DMS53 treated with DMSO at 0.1 percent for 48 hours (cell line): Measurements from ENCODE around the gene CAPS.
"Not testable (repeated sequence)": the region's sequence is repeated elsewhere in the genome, so short reads cannot be mapped to it uniquely, and the experiment has no call there.

ENCODE experiments used
- DNase-seq: peaks from one replicate; lab custom pipeline; 2025; ENCODE audit not compliant: unreplicated experiment; lab: John Stamatoyannopoulos, UW

Gene CAPS

DNA sequence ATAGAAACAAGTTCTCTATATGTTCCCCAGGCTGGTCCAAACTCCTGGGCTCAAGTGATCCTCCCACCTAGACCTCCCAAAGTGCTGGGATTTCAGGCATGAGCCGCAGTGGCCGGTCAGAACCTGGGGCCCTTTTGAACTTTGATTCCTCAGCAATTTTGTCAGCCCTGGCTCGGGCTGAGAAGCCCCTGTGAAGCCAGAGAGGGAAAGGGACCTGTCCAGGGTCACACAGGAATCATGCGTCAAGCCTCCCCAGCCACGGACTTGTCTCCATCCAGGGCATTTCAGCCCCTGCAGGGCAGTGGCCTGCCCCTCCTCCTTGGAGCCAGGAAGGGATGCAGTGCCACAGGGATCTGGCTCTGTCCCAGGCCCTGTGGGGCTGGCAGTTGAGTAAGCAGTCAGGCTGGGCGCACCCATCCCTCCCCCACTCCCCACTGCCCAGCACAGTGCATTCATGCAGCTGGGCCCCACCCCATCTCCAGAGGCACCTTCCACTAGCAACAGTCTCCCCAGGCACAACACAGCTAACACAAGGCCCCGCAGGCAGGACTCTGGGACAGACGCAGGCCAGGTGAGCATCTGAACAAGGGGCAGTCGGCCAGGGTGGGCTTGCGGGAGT lies at the start of gene CAPS:
TSS of gene CAPS (plus strand) at position 516 of the 619 bp plus-strand sequence. CDS start 153 bp downstream, outside the sequence.
- no peak for DNase-seq

- DNase-seq: no peak
These were observed 49.1 kb upstream of the CAPS start for GRCh38 chr19:5864725-5865486.

DNA sequence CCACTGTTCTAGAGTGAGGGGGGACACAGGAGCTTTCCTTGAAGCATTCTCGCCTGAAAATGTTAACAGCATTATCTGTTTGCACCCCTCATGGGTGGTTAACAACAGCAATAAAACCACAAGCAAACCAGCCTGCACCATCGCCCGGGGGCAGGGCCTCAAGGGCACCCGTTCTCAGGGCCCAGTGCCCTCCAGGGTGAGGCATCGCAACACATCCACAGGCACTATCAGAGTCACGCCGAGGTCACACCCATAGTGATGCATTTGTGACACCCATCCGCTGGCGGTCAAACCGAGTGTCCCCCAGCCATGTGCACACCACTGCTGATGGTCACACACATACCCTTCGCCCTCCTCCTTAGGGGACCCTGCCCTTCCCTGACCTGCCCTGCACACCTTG lies 48.3 kb upstream of the CAPS start:
- DNase-seq: no peak

DNA sequence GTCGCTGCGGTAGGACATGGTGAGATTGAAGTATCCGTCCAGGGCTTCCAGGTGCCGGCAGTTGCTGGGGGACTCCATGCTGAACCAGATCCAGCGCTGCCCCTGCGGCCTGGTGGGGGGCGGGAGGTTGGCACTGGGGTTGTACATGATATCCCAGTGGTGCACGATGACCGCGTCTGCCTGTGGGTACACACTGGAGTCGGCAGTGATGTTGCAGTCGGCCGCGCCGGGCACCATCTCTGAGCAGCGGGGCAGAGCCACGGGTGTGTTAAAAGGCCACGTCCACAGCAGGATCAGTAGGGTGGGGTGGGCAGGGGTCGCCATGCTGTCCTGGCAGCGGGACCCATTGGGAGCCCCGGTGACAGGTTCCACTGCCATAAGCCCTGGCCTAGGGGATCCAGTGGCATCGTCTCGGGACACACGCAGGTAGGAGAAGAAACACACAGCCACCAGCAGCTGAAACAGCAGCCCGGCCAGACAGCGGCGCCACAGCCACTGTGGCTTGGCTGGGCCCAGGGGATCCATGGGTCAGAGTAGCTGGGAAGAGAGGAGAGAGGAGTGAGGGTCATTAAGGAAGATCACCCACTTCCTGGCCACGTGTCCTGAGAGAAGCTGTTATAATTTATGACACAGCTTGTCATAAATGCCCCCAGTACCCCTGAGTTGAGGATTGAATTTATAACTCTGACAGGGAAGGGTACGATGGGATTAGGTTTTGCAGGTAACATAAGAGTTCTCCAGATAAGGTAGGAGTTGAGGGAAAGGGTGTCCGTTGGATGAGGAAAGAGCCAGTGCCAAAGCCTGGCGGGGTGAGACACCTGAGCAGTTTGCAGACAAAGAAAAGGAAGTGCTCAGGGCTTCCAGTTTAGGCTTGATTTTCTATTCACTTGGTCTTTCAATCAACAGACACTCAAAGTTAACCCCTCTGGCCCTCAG lies 46.6 kb upstream of the CAPS start:
- no peak for DNase-seq

GRCh38 chr19:5870986-5871394 lies 43.1 kb upstream of the CAPS start:
- no peak for DNase-seq

DNA sequence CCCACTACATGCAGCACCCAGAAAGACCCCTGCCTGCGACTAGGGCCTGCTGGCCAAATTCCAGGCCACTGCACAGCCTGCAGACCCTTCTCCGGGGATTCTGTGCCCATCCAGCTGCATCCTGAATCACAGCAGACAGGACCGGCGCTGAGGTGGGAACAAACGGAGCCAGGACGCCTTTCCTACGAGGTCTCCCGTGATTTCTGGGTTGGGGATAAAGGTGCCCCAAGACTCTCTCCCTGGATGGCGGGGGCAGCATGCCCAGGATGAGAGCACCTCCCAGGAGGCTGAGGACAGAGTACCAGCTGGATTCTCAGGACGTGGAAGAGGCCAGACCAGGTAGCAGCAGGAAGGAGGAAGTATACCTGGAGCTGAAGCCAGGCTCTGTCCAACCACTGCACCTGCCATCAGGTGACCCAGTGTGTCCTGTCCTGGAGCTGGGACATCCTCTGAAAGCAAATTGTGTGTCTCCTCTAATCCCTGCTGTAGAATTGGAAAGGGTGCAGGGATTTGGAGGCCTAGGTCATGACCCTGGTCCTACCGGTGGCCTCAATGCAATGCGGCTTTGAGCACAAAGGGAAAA lies 40.3 kb upstream of the CAPS start:
- no peak for DNase-seq

- not testable (repeated sequence) for DNase-seq
These were observed 39.6 kb upstream of the CAPS start for GRCh38 chr19:5874496-5874895.

- DNase-seq: no peak
These were observed 36.6 kb upstream of the CAPS start for GRCh38 chr19:5877427-5877826.

DNA sequence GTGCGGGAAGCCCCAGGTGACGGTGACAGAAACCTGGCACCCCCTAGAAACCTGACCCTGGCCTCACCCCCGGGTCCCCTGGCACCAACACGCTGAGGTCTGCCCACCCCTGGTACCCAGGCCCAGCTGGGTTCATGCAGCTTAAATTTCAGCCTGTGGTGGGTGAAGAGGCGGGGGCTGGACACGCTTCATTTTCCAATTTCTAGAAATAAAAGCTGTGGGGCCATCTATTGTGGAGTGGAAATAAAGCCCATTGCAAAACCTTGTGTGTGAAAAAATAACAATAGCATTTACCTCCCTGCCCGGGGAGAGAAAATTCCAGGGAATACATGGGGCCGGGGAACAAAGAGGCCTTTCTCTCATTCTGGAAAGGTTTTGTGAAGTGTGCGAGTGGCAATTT lies 36.2 kb upstream of the CAPS start:
- DNase-seq: no peak

DNA sequence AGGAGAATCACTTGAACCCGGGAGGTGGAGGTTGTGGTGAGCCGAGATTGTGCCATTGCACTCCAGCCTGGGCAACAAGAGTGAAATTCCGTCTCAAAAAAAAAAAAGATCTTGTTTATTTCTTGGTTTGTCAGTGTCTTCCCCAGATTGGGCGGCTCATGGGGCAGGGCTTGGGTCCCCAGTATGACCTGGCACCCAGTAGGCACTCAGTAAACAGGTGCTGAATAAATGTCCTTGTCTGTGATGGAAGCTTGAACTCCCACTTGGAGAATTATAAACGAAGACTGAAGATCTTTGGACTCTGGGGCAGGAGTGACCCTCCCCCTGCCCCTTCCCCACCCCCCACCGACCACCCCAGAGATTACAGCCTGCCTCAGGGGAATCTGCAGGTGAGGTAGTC lies 33.9 kb upstream of the CAPS start:
- DNase-seq: no peak

GRCh38 chr19:5880604-5881078 lies 33.4 kb upstream of the CAPS start:
- DNase-seq: no peak

GRCh38 chr19:5881543-5882299 lies 32.3 kb upstream of the CAPS start:
- DNase-seq: no peak

DNA sequence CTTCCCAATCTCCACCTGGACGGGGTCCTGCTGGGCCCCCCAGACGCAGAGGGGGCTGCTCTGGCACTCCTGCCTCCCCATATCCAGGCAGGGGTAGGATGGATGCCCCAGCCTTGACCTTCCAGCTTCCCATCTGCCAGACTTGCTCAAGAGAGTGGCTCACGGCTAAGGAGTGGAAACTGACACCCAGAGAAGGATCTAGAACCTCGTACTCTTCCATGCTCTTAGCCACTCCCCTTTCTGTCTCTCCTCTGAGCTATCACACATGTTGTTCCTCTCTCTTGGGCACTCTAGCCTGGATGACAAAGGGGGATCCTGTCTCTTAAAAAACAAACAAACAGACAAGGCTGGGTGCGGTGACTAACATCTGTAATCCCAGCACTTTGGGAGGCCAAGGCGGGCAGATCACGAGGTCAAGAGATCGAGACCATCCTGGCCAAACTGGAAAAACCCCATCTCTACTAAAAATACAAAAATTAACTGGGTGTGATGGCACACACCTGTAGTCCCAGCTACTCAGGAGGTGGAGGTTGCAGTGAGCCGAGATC lies 31.6 kb upstream of the CAPS start:
- DNase-seq: no peak

GRCh38 chr19:5883157-5883873 lies 30.7 kb upstream of the CAPS start:
- DNase-seq: not testable (repeated sequence)

DNA sequence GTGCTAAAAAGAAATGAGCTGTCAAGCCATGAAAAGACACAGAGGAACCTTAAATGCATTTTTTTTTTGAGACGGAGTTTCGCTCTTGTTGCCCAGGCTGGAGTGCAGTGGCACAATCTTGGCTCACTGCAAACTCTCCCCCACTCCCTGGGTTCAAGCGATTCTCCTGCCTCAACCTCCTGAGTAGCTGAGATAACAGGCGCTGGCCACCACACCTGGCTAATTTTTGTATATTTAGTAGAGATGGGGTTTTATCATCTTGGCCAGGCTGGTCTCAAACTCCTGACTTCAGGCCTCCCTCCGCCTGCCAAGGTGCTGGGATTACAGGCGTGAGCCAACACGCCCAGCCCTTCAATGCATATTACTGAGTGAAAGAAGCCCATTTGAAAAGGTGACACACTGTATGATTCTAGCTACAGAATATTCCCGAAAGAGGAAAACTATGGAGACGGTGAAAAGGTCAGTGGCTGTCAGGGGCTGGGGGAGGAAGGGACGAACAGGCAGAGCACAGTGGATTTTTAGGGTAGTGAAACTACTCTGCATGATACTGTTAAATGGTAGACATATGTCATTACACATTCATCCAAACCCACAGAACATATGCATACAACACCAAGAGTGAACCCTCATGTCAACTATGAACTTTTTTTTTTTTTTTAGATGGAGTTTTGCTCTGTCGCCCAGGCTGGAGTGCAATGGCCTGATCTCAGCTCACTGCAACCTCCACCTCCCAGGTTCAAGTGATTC lies 29.8 kb upstream of the CAPS start:
- DNase-seq: not testable (repeated sequence)

DNA sequence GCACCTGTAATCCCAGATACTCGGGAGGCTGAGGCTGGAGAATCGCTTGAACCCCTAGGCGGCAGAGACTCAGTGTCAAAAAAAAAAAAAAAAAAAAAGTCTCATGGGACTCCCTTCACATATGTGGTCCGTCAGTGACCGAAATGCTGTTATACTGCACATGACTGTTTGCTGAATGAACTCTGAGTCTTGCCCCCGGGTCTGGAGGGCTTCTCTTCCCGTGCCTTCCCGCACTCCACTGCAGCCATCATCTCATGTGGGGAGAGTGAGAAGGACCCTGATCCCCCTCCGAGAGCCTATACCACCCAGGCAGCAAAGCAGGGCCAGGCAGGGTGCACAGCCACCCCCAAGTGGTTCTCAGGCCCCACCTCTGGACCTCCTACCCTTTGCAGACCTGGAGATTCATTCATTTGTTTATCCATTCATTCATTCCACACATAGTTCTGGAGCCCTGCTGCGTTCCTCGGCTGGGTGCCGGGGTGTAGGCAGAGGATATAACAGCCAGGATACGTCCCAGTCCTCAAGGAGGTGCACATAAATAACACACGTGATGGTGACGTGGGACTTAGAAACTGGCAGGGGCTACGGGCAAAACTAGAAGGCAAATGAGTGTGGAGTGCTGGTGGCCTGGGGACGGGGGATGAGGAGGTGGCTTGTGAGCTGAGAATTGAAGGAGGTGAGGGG lies 24.6 kb upstream of the CAPS start:
- DNase-seq: no peak

DNA sequence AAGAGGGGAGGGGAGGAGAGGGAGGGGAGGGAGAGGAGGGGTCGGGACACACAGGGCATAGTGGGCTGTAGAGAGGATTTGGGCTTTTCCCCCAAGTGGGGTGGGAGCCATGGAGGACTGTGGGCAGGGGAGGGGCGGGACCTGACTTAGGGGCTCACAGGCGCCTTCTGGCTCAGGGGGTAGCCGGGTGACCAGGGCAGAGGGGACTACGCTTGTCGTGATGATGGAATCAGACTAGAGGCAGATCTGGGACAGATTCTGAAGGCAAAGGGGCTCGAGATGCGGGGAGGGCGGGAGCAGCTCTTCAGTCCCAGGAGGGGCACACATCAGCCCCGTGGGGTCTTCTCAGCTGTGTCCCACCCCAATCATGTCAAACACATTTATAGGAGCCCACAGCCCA lies 24.0 kb upstream of the CAPS start:
- no peak for DNase-seq

- no peak for DNase-seq
These were observed 22.5 kb upstream of the CAPS start for GRCh38 chr19:5891572-5891937.
